ENCODE results near the gene PCIF1. TPM values are rescaled to one million over a fixed set of nuclear protein-coding genes. Genes with fewer than 3 reads are reported as not detected.

The PCIF1 gene
- total RNA-seq, 1 experiment from 2014 or later = 18.4 TPM

DNA sequence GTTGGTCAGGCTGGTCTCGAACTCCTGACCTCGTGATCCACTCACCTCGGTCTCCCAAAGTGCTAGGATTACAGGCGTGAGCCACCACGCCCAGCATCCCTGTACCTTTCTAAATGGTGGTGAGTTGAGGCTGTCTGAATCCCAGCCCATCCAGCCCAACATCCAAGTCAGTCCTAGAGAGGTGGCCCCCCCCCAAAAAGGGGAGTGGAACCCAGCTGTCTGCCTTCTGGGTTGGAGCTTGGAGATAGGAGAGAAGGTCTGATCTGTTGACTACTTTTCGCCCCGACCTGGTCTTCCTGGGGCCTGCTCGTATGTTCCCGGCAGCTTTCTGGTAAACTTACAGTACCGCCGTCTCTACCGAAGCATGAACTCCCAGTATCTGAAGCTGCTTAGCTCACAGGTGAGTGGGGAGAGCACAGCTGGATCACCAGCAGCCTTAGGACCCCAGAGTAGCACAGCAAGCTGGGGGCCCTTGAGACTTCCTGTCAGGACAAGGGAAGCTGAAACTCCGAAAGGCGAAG lies 37.8 kb upstream of the PCIF1 start:
- Histone ChIP-seq H3K4me3 (ENCODE audit: low read length) (no peak overlapping the region), H3F3A (ENCODE audit: low read length, unreplicated experiment) (no peaks in the 10 kb centered on the region), H3K9me2 (replicated peaks; ENCODE audit: low read length) (no peaks in the 10 kb centered on the region), H2AFZ (ENCODE audit: low read length) (no peak overlapping the region), H3K4me2 (ENCODE audit: low read length) (no peak overlapping the region), H3K9me3 (ENCODE audit: low read length) (no peaks in the 10 kb centered on the region), H3K36me3 (ENCODE audit: low read depth, low read length) (peaks cover 16% of the 10 kb centered on the region; the same call in 1 of the 2 replicates), H3K79me2 (ENCODE audit: low read length) (0 out of 2 replicates have a peak, but pooled peaks cover 7% of the 10 kb centered on the region), H4K20me1 (ENCODE audit: low read length) (no peaks in the 10 kb centered on the region), H3K4me1 (ENCODE audit: insufficient read depth, low read length) (peaks cover 16% of the 10 kb centered on the region), H3K27ac (ENCODE audit: low read length) (no peak overlapping the region), H3K9ac (ENCODE audit: low read length) (no peak overlapping the region), H3K27me3 (ENCODE audit: low read length) (no peaks in the 10 kb centered on the region)
- ChIA-PET POLR2A (ENCODE audit: unreplicated experiment) (no interaction called here), CTCF (no interaction called here)
- ATAC-seq = no peak
- intact Hi-C loops (cut with micrococcal nuclease) = no loop called here
- no peak for TF ChIP-seq EZH2 (IDR thresholded peaks at IDR 0.05; ENCODE audit: low read length, unreplicated experiment)
- no peak for TF ChIP-seq EZH2phosphoT487 (IDR thresholded peaks at IDR 0.05; ENCODE audit: borderline replicate concordance, low read length)
- TF ChIP-seq, protein P1, sequence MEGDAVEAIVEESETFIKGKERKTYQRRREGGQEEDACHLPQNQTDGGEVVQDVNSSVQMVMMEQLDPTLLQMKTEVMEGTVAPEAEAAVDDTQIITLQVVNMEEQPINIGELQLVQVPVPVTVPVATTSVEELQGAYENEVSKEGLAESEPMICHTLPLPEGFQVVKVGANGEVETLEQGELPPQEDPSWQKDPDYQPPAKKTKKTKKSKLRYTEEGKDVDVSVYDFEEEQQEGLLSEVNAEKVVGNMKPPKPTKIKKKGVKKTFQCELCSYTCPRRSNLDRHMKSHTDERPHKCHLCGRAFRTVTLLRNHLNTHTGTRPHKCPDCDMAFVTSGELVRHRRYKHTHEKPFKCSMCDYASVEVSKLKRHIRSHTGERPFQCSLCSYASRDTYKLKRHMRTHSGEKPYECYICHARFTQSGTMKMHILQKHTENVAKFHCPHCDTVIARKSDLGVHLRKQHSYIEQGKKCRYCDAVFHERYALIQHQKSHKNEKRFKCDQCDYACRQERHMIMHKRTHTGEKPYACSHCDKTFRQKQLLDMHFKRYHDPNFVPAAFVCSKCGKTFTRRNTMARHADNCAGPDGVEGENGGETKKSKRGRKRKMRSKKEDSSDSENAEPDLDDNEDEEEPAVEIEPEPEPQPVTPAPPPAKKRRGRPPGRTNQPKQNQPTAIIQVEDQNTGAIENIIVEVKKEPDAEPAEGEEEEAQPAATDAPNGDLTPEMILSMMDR (conservative IDR thresholded peaks at IDR 0.05; ENCODE audit: low read depth, low read length) = no peak
- BruUV-seq (replicated peaks) = no TSS peak
- DNase-seq = no peak

DNA sequence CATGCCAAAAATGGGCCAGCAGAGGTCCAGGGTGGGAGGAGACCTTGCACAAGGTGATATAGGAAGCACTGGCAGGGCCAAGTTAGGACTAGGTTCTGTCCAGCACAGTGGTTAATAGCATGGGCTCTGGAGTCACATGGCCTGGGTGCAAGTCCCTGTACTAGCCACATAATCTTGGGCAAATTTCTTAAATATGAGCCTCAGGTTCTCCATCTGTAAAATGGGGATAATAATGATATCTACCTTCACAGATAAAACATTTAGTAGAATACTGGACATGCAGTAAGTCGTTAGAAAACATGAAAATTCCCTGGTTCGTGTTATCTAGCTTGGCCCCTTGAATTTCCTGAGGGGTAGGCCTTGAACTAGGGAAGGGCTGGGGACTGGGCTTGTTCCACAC lies 37.2 kb upstream of the PCIF1 start:
- intact Hi-C loops (cut with micrococcal nuclease) = no loop called here
- H3K36me3 ChIP-seq (ENCODE audit: low read depth, low read length) = peaks cover 16% of the 10 kb centered on the region; the same call in 1 of the 2 replicates
- H3K27me3 ChIP-seq (ENCODE audit: low read length) = no peaks in the 10 kb centered on the region
- H3K4me3 ChIP-seq (ENCODE audit: low read length) = no peak overlapping the region
- H3F3A ChIP-seq (ENCODE audit: low read length, unreplicated experiment) = no peaks in the 10 kb centered on the region
- DNase-seq (no peak), ATAC-seq (no peak)
- H3K4me2 ChIP-seq (ENCODE audit: low read length) = no peak overlapping the region
- 0 out of 2 replicates have a peak, but pooled peaks cover under 1% of the 10 kb centered on the region for H3K79me2 ChIP-seq (ENCODE audit: low read length)
- POLR2A ChIA-PET (ENCODE audit: unreplicated experiment) = no interaction called here
- CTCF ChIA-PET = no interaction called here
- TF ChIP-seq EZH2phosphoT487 (IDR thresholded peaks at IDR 0.05; ENCODE audit: borderline replicate concordance, low read length) (no peak), EZH2 (IDR thresholded peaks at IDR 0.05; ENCODE audit: low read length, unreplicated experiment) (no peak)
- TF ChIP-seq, protein P1 (conservative IDR thresholded peaks at IDR 0.05; ENCODE audit: low read depth, low read length) = no peak
- no peaks in the 10 kb centered on the region for H4K20me1 ChIP-seq (ENCODE audit: low read length)
- H3K27ac ChIP-seq (ENCODE audit: low read length) = no peak overlapping the region
- H3K9ac ChIP-seq (ENCODE audit: low read length) = no peak overlapping the region
- H3K9me3 ChIP-seq (ENCODE audit: low read length) = no peaks in the 10 kb centered on the region
- H3K9me2 ChIP-seq (replicated peaks; ENCODE audit: low read length) = no peaks in the 10 kb centered on the region
- no TSS peak for BruUV-seq (replicated peaks)
- no peak overlapping the region for H2AFZ ChIP-seq (ENCODE audit: low read length)
- H3K4me1 ChIP-seq (ENCODE audit: insufficient read depth, low read length) = peaks cover 10% of the 10 kb centered on the region; the same call in 1 of the 2 replicates

DNA sequence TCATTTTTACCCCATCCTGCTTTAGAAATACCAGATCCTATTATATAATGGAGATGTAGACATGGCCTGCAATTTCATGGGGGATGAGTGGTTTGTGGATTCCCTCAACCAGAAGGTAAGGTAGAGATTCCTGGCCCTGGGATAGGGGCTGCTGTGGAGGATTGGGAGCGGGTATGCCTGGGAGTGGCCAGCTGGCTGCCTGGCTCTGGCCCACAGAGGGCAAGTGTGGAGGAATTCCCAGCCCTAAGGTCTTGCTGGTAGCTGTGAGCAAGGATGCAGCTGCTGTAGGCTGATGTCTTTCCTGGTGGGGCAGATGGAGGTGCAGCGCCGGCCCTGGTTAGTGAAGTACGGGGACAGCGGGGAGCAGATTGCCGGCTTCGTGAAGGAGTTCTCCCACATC lies 36.8 kb upstream of the PCIF1 start:
- no peaks in the 10 kb centered on the region for H3K27me3 ChIP-seq (ENCODE audit: low read length)
- H3K9ac ChIP-seq (ENCODE audit: low read length) = no peak overlapping the region
- H3F3A ChIP-seq (ENCODE audit: low read length, unreplicated experiment) = no peaks in the 10 kb centered on the region
- ATAC-seq (no peak), DNase-seq (no peak)
- POLR2A ChIA-PET (ENCODE audit: unreplicated experiment) = no interaction called here
- no peaks in the 10 kb centered on the region for H3K9me2 ChIP-seq (replicated peaks; ENCODE audit: low read length)
- no peak overlapping the region for H3K27ac ChIP-seq (ENCODE audit: low read length)
- no peaks in the 10 kb centered on the region for H3K79me2 ChIP-seq (ENCODE audit: low read length)
- intact Hi-C loops (cut with micrococcal nuclease) = no loop called here
- no peak overlapping the region for H2AFZ ChIP-seq (ENCODE audit: low read length)
- no TSS peak for BruUV-seq (replicated peaks)
- H4K20me1 ChIP-seq (ENCODE audit: low read length) = no peaks in the 10 kb centered on the region
- H3K9me3 ChIP-seq (ENCODE audit: low read length) = no peaks in the 10 kb centered on the region
- H3K36me3 ChIP-seq (ENCODE audit: low read depth, low read length) = peaks cover 16% of the 10 kb centered on the region; the same call in 1 of the 2 replicates
- H3K4me1 ChIP-seq (ENCODE audit: insufficient read depth, low read length) = peaks cover 6% of the 10 kb centered on the region; the same call in 1 of the 2 replicates
- H3K4me2 ChIP-seq (ENCODE audit: low read length) = no peak overlapping the region
- TF ChIP-seq, protein P1 (conservative IDR thresholded peaks at IDR 0.05; ENCODE audit: low read depth, low read length) = no peak
- TF ChIP-seq EZH2phosphoT487 (IDR thresholded peaks at IDR 0.05; ENCODE audit: borderline replicate concordance, low read length) = no peak
- no peak for TF ChIP-seq EZH2 (IDR thresholded peaks at IDR 0.05; ENCODE audit: low read length, unreplicated experiment)
- CTCF ChIA-PET = no interaction called here
- H3K4me3 ChIP-seq (ENCODE audit: low read length) = no peak overlapping the region

All from PC-3 (cell line).